Keratinocyte (primary cell): ENCODE data around the gene EFCAB6. TPM values are rescaled to one million over a fixed set of nuclear protein-coding genes. Genes with fewer than 3 reads are reported as not detected.

ENCODE experiments used
- DNase-seq: peaks from one replicate; pipeline ENCODE4 v3.0.0-alpha.2; 2011; ENCODE audit warnings: low read depth, missing footprints, low spot score
- FAIRE-seq: peaks from 2 replicates; lab custom pipeline; 2011; peaks lifted over from hg19 to GRCh38; lab: Jason Lieb, UNC
- H2AFZ ChIP-seq: 2 replicates; pipeline ENCODE4 v1.6.0; 2012; ENCODE audit warnings: low read length, control low read depth, inconsistent platforms; ENCODE audit not compliant: control insufficient read depth
- H3K27ac ChIP-seq: 2 replicates; pipeline ENCODE4 v1.5.1; 2011; ENCODE audit warnings: low read length; ENCODE audit not compliant: control insufficient read depth, insufficient read depth
- H3K27me3 ChIP-seq: 3 replicates; pipeline ENCODE4 v1.6.0; 2011; ENCODE audit warnings: low read length; ENCODE audit not compliant: control insufficient read depth, insufficient read depth; ENCODE audit errors: extremely low read depth
- H3K36me3 ChIP-seq, 2 experiments: 2 replicates in 1 of 2; 3 replicates in 1 of 2; pipeline ENCODE4 v1.5.1; 2011; ENCODE audit warnings: low read length in 2 of 2, mild to moderate bottlenecking in 1 of 2; ENCODE audit not compliant: control insufficient read depth in 2 of 2, insufficient read depth in 2 of 2; ENCODE audit errors: extremely low read depth in 1 of 2
- H3K4me1 ChIP-seq: 3 replicates; pipeline ENCODE4 v1.5.1; 2011; ENCODE audit warnings: low read length; ENCODE audit not compliant: control insufficient read depth, insufficient read depth; ENCODE audit errors: extremely low read depth
- H3K4me2 ChIP-seq: 3 replicates; pipeline ENCODE4 v1.6.0; 2011; ENCODE audit warnings: low read depth, low read length; ENCODE audit not compliant: control insufficient read depth, insufficient read depth; ENCODE audit errors: extremely low read depth
- H3K4me3 ChIP-seq, 3 experiments: fragments of 200-600 bp in 1 of 3; sonication (generic) in 1 of 3; 2 replicates in 2 of 3; 3 replicates in 1 of 3; pipeline ENCODE4 v1.5.1; 2011 to 2016; ENCODE audit warnings: low read length in 3 of 3, mild to moderate bottlenecking in 3 of 3, control low read depth in 2 of 3, inconsistent platforms in 1 of 3, low read depth in 1 of 3, mixed read lengths in 1 of 3, mixed run types in 1 of 3, moderate library complexity in 1 of 3; ENCODE audit not compliant: control insufficient read depth in 2 of 3, insufficient read depth in 2 of 3; ENCODE audit errors: extremely low read depth in 1 of 3
- H3K79me2 ChIP-seq: 2 replicates; pipeline ENCODE4 v1.6.0; 2012; ENCODE audit warnings: low read length; ENCODE audit not compliant: control insufficient read depth, insufficient read depth
- H3K9ac ChIP-seq: 3 replicates; pipeline ENCODE4 v1.6.0; 2011; ENCODE audit warnings: low read length; ENCODE audit not compliant: control insufficient read depth, insufficient read depth; ENCODE audit errors: extremely low read depth
- H3K9me1 ChIP-seq: 3 replicates; pipeline ENCODE4 v1.6.0; 2011; ENCODE audit warnings: low read length; ENCODE audit not compliant: control insufficient read depth, insufficient read depth; ENCODE audit errors: extremely low read depth
- H3K9me3 ChIP-seq: 2 replicates; pipeline ENCODE4 v1.5.1; 2012; ENCODE audit warnings: low read depth, low read length; ENCODE audit not compliant: control insufficient read depth
- H4K20me1 ChIP-seq: 3 replicates; pipeline ENCODE4 v1.6.0; 2011; ENCODE audit warnings: low read length; ENCODE audit not compliant: control insufficient read depth, insufficient read depth; ENCODE audit errors: extremely low read depth
- EZH2 ChIP-seq: IDR thresholded peaks from one replicate; pipeline ENCODE4 v1.6.1; 2012; ENCODE audit warnings: inconsistent platforms, mild to moderate bottlenecking, low read length, moderate library complexity
- dilution Hi-C: fragments of 300-500 bp; cut with MboI; formaldehyde crosslinking; loops from one replicate; pipeline ENCODE4 v1.7.0; 2020; ENCODE audit warnings: low sequenced_read_pairs; ENCODE audit not compliant: extremely low pct_ligation_motif_present
- polyA plus RNA-seq, 5 experiments: library from polyadenylated mRNA; depleted of rRNA in 3 of 5; stranded (reverse) in 3 of 5; stranded (forward) in 1 of 5; unstranded in 1 of 5; fragments of >200 nt; gene quantifications; 1 replicate in 1 of 5; 2 replicates in 3 of 5; 3 replicates in 1 of 5; pipeline versions ENCODE4 v1.2.1 to v1.2.3, GENCODE V29; 2011 to 2012; ENCODE audit warnings: missing spikeins in 2 of 5, low read depth in 1 of 5, low replicate concordance in 1 of 5
- TF ChIP-seq, protein P1 (sequence below), 3 experiments: IDR thresholded peaks in 1 of 3; conservative IDR thresholded peaks in 1 of 3; optimal IDR thresholded peaks in 1 of 3; 2 replicates in 2 of 3; 3 replicates in 1 of 3; pipeline versions ENCODE3 to v1.5.1; 2011; ENCODE audit warnings: low read length in 3 of 3, mild to moderate bottlenecking in 3 of 3, moderate library complexity in 2 of 3, control low read depth in 1 of 3, inconsistent platforms in 1 of 3; ENCODE audit not compliant: insufficient read depth in 2 of 3; ENCODE audit errors: extremely low read depth in 1 of 3

Gene EFCAB6
- polyA plus RNA-seq, 1 donor (not counting 4 experiments of a cell fraction or from before 2014, with no cell fraction given), result 0.18 TPM

DNA sequence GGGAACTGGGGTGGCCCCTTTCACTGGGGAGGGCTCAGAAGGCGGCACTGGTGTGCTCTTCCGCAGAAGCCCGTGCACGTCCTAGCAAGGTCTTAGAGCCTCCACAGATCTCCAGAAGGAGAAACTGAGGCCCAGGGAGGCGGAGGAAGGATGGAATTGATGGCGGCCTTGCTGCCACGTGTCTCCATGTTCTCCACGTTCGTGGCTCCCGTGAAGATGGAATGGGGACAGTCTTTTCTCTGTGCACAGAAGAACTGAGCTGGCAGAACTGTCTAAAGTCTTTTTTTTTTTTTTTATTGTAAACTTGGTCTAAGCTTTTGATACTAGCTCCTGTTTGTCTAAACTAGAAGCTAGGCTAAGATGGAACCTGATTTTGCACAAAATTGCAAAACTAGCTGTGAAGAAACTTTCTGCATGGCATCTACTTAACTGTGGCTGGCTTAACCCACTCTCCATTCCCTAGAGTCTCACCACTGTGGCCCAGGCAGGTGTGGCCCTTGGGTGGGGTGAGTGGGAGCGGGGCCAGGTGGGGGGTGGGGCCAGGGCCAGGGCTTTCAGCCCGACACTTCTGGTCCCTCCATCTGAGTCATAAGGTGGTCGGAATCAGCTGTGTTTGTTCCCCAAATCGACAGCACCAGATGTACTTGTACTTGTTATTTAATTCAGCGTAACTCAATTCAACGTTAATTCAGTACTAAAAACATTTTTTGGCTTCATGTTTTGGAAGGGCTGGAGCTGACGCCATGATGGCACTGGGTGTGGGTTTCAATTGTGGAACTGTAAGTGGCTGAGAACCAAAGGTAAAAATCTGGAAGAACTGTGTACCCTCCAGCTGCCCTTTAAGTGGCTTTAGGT lies 279.6 kb downstream of the EFCAB6 start:
- no peak overlapping the region for H3K4me3 ChIP-seq
- H3K79me2 ChIP-seq, result no peaks in the 10 kb centered on the region
- H3K9me1 ChIP-seq, result no peaks in the 10 kb centered on the region
- H3K27me3 ChIP-seq, result no peaks in the 10 kb centered on the region
- no peak for FAIRE-seq
- TF ChIP-seq, protein P1, sequence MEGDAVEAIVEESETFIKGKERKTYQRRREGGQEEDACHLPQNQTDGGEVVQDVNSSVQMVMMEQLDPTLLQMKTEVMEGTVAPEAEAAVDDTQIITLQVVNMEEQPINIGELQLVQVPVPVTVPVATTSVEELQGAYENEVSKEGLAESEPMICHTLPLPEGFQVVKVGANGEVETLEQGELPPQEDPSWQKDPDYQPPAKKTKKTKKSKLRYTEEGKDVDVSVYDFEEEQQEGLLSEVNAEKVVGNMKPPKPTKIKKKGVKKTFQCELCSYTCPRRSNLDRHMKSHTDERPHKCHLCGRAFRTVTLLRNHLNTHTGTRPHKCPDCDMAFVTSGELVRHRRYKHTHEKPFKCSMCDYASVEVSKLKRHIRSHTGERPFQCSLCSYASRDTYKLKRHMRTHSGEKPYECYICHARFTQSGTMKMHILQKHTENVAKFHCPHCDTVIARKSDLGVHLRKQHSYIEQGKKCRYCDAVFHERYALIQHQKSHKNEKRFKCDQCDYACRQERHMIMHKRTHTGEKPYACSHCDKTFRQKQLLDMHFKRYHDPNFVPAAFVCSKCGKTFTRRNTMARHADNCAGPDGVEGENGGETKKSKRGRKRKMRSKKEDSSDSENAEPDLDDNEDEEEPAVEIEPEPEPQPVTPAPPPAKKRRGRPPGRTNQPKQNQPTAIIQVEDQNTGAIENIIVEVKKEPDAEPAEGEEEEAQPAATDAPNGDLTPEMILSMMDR (optimal IDR thresholded peaks at IDR 0.05 in 1 of 3, IDR thresholded peaks at IDR 0.05 in 1 of 3, conservative IDR thresholded peaks at IDR 0.05 in 1 of 3; ENCODE audit: extremely low read depth in 1 of 3, insufficient read depth in 2 of 3, low read length in 3 of 3), result no peak
- no peak for TF ChIP-seq EZH2
- no peak overlapping the region for H3K27ac ChIP-seq
- no peak overlapping the region for H3K4me2 ChIP-seq
- no peaks in the 10 kb centered on the region for H3K36me3 ChIP-seq
- dilution Hi-C loops, result no loop called here
- no peak overlapping the region for H2AFZ ChIP-seq
- no peaks in the 10 kb centered on the region for H3K9me3 ChIP-seq
- peaks cover 37% of the 10 kb centered on the region for H3K4me1 ChIP-seq
- no peaks in the 10 kb centered on the region for H4K20me1 ChIP-seq
- H3K9ac ChIP-seq, result no peak overlapping the region
- no peak for DNase-seq

DNA sequence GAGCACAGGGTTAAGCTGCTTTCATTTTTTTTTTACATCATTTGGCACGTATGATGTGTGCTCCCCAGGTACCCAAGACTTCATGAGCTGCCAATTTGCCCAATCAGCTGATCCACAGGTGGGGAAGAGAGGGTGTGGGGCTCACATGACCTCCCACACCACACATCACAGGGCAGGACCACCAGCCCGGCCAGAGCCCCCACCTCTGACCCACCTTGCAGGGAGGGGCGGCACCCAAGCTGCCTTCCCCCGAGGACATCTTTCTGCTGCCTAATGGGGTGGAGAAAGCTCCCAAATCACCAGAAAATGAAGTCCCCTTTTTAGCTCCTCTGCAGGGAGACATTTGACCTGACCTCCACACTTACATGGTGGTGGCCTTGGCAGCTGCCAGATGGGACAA lies 280.5 kb downstream of the EFCAB6 start:
- no peak overlapping the region for H3K27ac ChIP-seq

More for the DNA sequence above, 280.5 kb downstream of the EFCAB6 start:
- TF ChIP-seq EZH2, result no peak
- TF ChIP-seq, protein P1 (optimal IDR thresholded peaks at IDR 0.05 in 1 of 3, IDR thresholded peaks at IDR 0.05 in 1 of 3, conservative IDR thresholded peaks at IDR 0.05 in 1 of 3; ENCODE audit: extremely low read depth in 1 of 3, insufficient read depth in 2 of 3, low read length in 3 of 3), result no peak
- Histone ChIP-seq H3K79me2 (no peaks in the 10 kb centered on the region), H3K9ac (no peak overlapping the region), H3K4me3 (no peak overlapping the region), H2AFZ (no peak overlapping the region), H3K9me1 (no peaks in the 10 kb centered on the region), H3K4me1 (peaks cover 37% of the 10 kb centered on the region), H3K36me3 (no peaks in the 10 kb centered on the region), H3K27me3 (no peaks in the 10 kb centered on the region), H3K9me3 (no peaks in the 10 kb centered on the region), H3K4me2 (no peak overlapping the region), H4K20me1 (no peaks in the 10 kb centered on the region)
- no peak for FAIRE-seq
- dilution Hi-C loops, result no loop called here
- DNase-seq, result no peak
